Lung (tissue), 16 donors: Measurements from ENCODE around the gene VSX1. TPM values are rescaled to one million over a fixed set of nuclear protein-coding genes. Genes with fewer than 3 reads are reported as not detected.

Experiments
- ATAC-seq: fragments of 200-7000 bp; cut with Tn5 transposase; one replicate; pipeline ENCODE4 v1.9.1; 2020; ENCODE audit warnings: moderate number of reproducible peaks; ENCODE audit not compliant: insufficient read depth, low FRiP score
- DNase-seq, 3 donors: peaks; one replicate each; pipeline ENCODE4 v3.0.0-alpha.2; 2013 to 2017
- H3K27ac ChIP-seq, 2 donors: one replicate each; pipeline ENCODE4 v1.5.1; 2013; ENCODE audit warnings: mild to moderate bottlenecking in 2 of 2, moderate library complexity in 2 of 2, control low read depth in 1 of 2, inconsistent platforms in 1 of 2, low read depth in 1 of 2, low read length in 1 of 2
- H3K27me3 ChIP-seq, 3 donors: one replicate each; pipeline ENCODE4 v1.5.1; 2013; ENCODE audit warnings: low read length in 2 of 3; ENCODE audit not compliant: control insufficient read depth in 3 of 3, insufficient read depth in 3 of 3
- H3K36me3 ChIP-seq, 4 donors: one replicate each; pipeline ENCODE4 v1.5.1; 2013; ENCODE audit warnings: low read length in 4 of 4, mild to moderate bottlenecking in 1 of 4, moderate library complexity in 1 of 4; ENCODE audit not compliant: control insufficient read depth in 4 of 4, insufficient read depth in 4 of 4
- H3K4me1 ChIP-seq, 5 donors: one replicate each; pipeline ENCODE4 v1.5.1; 2013; ENCODE audit warnings: low read length in 5 of 5, mild to moderate bottlenecking in 2 of 5, moderate library complexity in 1 of 5; ENCODE audit not compliant: control insufficient read depth in 5 of 5, insufficient read depth in 5 of 5
- H3K4me3 ChIP-seq: one replicate; pipeline ENCODE4 v1.5.1; 2013; ENCODE audit warnings: mild to moderate bottlenecking, control low read depth, moderate library complexity
- H3K9ac ChIP-seq, 2 donors: one replicate each; pipeline ENCODE4 v1.5.1; 2013; ENCODE audit warnings: low read length in 2 of 2, control low read depth in 1 of 2; ENCODE audit not compliant: insufficient read depth in 1 of 2
- H3K9me3 ChIP-seq, 4 donors: one replicate each; pipeline ENCODE4 v1.5.1; 2013; ENCODE audit warnings: low read length in 3 of 4, mild to moderate bottlenecking in 1 of 4, moderate library complexity in 1 of 4; ENCODE audit not compliant: control insufficient read depth in 4 of 4, insufficient read depth in 3 of 4
- CTCF ChIP-seq: IDR thresholded peaks from 2 replicates; pipeline ENCODE4 v1.5.1; 2012; ENCODE audit warnings: mild to moderate bottlenecking; ENCODE audit errors: control extremely low read depth, extremely low read depth
- WGBS, 2 donors: extraction: QIAGEN DNeasy Blood & Tissue Kit; methylation state at CpG; one replicate each; pipeline ENCODE4 v1.1.7; 2013; 5-methylcytosine and 5-hydroxymethylcytosine counted together
- long read RNA-seq, 5 donors: transcript quantifications; one replicate each; lab custom pipeline, GENCODE V29; 2026
- polyA plus RNA-seq, 2 donors: library from polyadenylated mRNA; stranded (reverse); fragments of 200-250 nt; gene quantifications; one replicate each; pipeline ENCODE4 v1.2.1, GENCODE V29; 2013
- total RNA-seq, 2 donors: library from RNA; depleted of rRNA in 1 of 2; stranded (reverse); fragments of >200 nt in 1 of 2; gene quantifications; one replicate each; pipeline ENCODE4 v1.2.1, GENCODE V29; 2014 to 2021
- donor health status: control.
- donor health status: control.
- donor health status: Bipolar disorder and iron deficiency.
- donor health status: healthy.
- donor health status: DM: yes; HTN: yes; CAD: no.

The VSX1 gene
- total RNA-seq (not detected), polyA plus RNA-seq (not detected)
- long read RNA-seq, donor 1 = 0 reads
- long read RNA-seq, donor 2 = 0 reads
- long read RNA-seq, donor 3 = 0 reads
- long read RNA-seq, donor 4 = 0 reads
- long read RNA-seq, donor 5 = 0 reads

- no peak for TF ChIP-seq CTCF
- ATAC-seq (no peak), DNase-seq (no peak)
- Histone ChIP-seq H3K27me3 (peaks cover 21 to 95% (median 83%) of the 10 kb centered on the region in 3 donors), H3K4me1 (peaks cover 0 to 12% (median 3%) of the 10 kb centered on the region in 5 donors), H3K4me3 (no peak within 1 kb of the TSS), H3K9ac (no peak within 1 kb of the TSS), H3K27ac (no peak within 1 kb of the TSS), H3K36me3 (no peaks in the 10 kb centered on the region), H3K9me3 (peaks cover 0 to 7% (median 0%) of the 10 kb centered on the region in 4 donors)
- WGBS, 2 donors = 7 to 9% methylated on average over 42 to 67 of the region's 67 CpGs
Observed at GRCh38 chr20:25081730-25082497, at the start of gene VSX1. Gene VSX1, minus strand, starts transcription at chr20:25082141. Its CDS starts 45 bp downstream, at chr20:25082096.

GRCh38 chr20:25129908-25130307, 48.0 kb upstream of the VSX1 start:
- no peak overlapping the region for H3K27ac ChIP-seq
- H3K27me3 ChIP-seq = no peaks in the 10 kb centered on the region
- ATAC-seq (no peak), DNase-seq (no peak)
- H3K4me1 ChIP-seq = no peaks in the 10 kb centered on the region
- H3K9ac ChIP-seq = no peak overlapping the region
- peaks cover 0 to 2% (median 0%) of the 10 kb centered on the region in 4 donors for H3K9me3 ChIP-seq
- H3K36me3 ChIP-seq = no peaks in the 10 kb centered on the region
- no peak overlapping the region for H3K4me3 ChIP-seq
- WGBS, 2 donors = 81 to 87% methylated on average over 7 of the region's 7 CpGs
- no peak for TF ChIP-seq CTCF

GRCh38 chr20:25129428-25129827, 47.5 kb upstream of the VSX1 start:
- no peaks in the 10 kb centered on the region for H3K27me3 ChIP-seq
- no peaks in the 10 kb centered on the region for H3K4me1 ChIP-seq
- ATAC-seq (no peak), DNase-seq (no peak)
- H3K36me3 ChIP-seq = no peaks in the 10 kb centered on the region
- H3K27ac ChIP-seq = no peak overlapping the region
- 89 to 93% methylated on average over 6 of the region's 6 CpGs for WGBS, 2 donors
- TF ChIP-seq CTCF = no peak
- H3K9me3 ChIP-seq = peaks cover 0 to 2% (median 0%) of the 10 kb centered on the region in 4 donors
- H3K4me3 ChIP-seq = no peak overlapping the region
- H3K9ac ChIP-seq = no peak overlapping the region
